ENCODE results near the gene MYH10.

DNA sequence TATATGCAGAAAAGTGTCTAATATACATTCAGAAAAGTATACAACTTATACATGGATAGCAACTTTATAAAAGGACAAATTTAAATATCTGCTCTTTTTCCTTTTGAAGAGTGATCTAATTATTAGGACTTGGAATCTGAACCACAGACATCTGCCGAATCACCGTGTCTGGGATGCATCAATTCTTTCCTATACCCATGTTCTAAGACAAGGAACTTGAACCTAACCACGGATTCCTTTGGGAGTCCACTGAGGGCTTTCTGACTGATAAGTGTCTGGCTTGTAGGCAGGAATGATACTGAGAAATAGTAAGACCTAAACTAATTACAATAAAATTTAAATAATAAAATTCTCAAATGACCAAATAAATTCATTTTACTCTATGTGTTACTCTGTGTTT lies 140.7 kb downstream of the MYH10 start:
- TF ChIP-seq, protein P1, sequence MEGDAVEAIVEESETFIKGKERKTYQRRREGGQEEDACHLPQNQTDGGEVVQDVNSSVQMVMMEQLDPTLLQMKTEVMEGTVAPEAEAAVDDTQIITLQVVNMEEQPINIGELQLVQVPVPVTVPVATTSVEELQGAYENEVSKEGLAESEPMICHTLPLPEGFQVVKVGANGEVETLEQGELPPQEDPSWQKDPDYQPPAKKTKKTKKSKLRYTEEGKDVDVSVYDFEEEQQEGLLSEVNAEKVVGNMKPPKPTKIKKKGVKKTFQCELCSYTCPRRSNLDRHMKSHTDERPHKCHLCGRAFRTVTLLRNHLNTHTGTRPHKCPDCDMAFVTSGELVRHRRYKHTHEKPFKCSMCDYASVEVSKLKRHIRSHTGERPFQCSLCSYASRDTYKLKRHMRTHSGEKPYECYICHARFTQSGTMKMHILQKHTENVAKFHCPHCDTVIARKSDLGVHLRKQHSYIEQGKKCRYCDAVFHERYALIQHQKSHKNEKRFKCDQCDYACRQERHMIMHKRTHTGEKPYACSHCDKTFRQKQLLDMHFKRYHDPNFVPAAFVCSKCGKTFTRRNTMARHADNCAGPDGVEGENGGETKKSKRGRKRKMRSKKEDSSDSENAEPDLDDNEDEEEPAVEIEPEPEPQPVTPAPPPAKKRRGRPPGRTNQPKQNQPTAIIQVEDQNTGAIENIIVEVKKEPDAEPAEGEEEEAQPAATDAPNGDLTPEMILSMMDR (IDR thresholded peaks at IDR 0.05) = no peak
- TF ChIP-seq POLR2A (IDR thresholded peaks at IDR 0.05) = no peak
